ENCODE data around the gene KIF9. TPM values are rescaled to one million over a fixed set of nuclear protein-coding genes. Genes with fewer than 3 reads are reported as not detected.
"Not testable (repeated sequence)": the region's sequence is repeated elsewhere in the genome, so short reads cannot be mapped to it uniquely, and the experiment has no call there.

Gene KIF9
- total RNA-seq, 1 donor from 2014 or later: 6.2 TPM

DNA sequence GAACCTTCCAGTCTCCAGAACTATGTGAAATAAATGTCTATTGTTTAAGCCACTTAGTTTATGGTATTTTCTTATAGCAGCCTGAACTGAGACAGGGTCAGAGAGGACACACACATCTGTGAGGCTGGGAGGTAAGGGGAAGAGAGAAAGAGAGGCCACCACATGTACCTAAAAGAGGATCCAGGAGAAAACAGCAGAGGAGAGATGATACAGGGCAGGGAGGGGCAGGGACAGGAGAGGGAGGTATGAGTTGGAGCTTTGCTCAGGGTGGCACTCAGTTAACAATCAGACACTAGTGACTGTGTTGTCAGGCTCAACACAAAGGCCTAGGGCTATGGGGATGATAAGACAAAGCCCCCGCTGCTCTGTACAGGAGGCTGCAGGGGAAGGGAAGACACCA is 17.6 kb downstream of the KIF9 start:
- H3K9me3 Mint-ChIP-seq: no peaks in the 10 kb centered on the region
- H3K27ac Mint-ChIP-seq: no peak overlapping the region
- peaks cover 9% of the 10 kb centered on the region for H3K4me1 Mint-ChIP-seq
- no peaks in the 10 kb centered on the region for H3K36me3 Mint-ChIP-seq
- H3K4me3 Mint-ChIP-seq: no peak overlapping the region
- DNase-seq (ENCODE audit: low spot score in 2 of 2, unreplicated experiment in 2 of 2): no peak
- H3K27me3 Mint-ChIP-seq (ENCODE audit: low read depth): no peaks in the 10 kb centered on the region
- TF ChIP-seq, protein P1, sequence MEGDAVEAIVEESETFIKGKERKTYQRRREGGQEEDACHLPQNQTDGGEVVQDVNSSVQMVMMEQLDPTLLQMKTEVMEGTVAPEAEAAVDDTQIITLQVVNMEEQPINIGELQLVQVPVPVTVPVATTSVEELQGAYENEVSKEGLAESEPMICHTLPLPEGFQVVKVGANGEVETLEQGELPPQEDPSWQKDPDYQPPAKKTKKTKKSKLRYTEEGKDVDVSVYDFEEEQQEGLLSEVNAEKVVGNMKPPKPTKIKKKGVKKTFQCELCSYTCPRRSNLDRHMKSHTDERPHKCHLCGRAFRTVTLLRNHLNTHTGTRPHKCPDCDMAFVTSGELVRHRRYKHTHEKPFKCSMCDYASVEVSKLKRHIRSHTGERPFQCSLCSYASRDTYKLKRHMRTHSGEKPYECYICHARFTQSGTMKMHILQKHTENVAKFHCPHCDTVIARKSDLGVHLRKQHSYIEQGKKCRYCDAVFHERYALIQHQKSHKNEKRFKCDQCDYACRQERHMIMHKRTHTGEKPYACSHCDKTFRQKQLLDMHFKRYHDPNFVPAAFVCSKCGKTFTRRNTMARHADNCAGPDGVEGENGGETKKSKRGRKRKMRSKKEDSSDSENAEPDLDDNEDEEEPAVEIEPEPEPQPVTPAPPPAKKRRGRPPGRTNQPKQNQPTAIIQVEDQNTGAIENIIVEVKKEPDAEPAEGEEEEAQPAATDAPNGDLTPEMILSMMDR (IDR thresholded peaks at IDR 0.05; ENCODE audit: unreplicated experiment): no peak

- no peaks in the 10 kb centered on the region for H3K36me3 Mint-ChIP-seq
- no peak for DNase-seq (ENCODE audit: low spot score in 2 of 2, unreplicated experiment in 2 of 2)
- TF ChIP-seq, protein P1 (IDR thresholded peaks at IDR 0.05; ENCODE audit: unreplicated experiment): no peak
- peak overlapping the region; percentile 28 for H3K27ac Mint-ChIP-seq
- H3K4me3 Mint-ChIP-seq: no peak overlapping the region
- peaks cover 5% of the 10 kb centered on the region for H3K4me1 Mint-ChIP-seq
- H3K9me3 Mint-ChIP-seq: no peaks in the 10 kb centered on the region
- no peaks in the 10 kb centered on the region for H3K27me3 Mint-ChIP-seq (ENCODE audit: low read depth)
Observed at GRCh38 chr3:47261301-47261700, 21.3 kb downstream of the KIF9 start.

DNA sequence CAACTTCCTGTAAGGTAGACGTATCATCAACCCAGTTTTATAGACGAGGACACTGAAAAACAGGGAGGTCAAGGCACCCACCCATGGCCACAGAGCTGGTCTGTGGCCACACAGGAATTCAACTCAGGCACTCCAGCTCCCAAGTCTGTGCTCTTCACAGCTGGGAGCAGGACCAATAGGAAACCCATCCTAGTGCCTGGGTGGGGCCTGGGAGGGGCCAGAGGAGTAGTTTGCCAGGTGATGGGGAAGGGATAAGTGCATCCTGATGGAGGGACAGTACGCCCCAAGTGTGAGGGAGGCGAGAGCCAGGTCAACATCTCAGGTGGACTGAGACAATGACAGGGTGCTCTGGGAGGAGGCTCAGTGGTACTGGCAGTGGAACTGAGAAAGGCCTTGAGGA is 22.0 kb downstream of the KIF9 start:
- peak overlapping the region; percentile 8 for H3K27ac Mint-ChIP-seq
- H3K27me3 Mint-ChIP-seq (ENCODE audit: low read depth): no peaks in the 10 kb centered on the region
- no peak for DNase-seq (ENCODE audit: low spot score in 2 of 2, unreplicated experiment in 2 of 2)
- H3K9me3 Mint-ChIP-seq: no peaks in the 10 kb centered on the region
- peaks cover 5% of the 10 kb centered on the region for H3K4me1 Mint-ChIP-seq
- TF ChIP-seq, protein P1 (IDR thresholded peaks at IDR 0.05; ENCODE audit: unreplicated experiment): no peak
- no peak overlapping the region for H3K4me3 Mint-ChIP-seq
- H3K36me3 Mint-ChIP-seq: no peaks in the 10 kb centered on the region

- Mint-ChIP-seq H3K27ac (no peak overlapping the region), H3K4me3 (no peak overlapping the region), H3K36me3 (no peaks in the 10 kb centered on the region), H3K9me3 (no peaks in the 10 kb centered on the region), H3K27me3 (ENCODE audit: low read depth) (no peaks in the 10 kb centered on the region), H3K4me1 (peaks cover 5% of the 10 kb centered on the region)
- TF ChIP-seq, protein P1 (IDR thresholded peaks at IDR 0.05; ENCODE audit: unreplicated experiment): no peak
- no peak for DNase-seq (ENCODE audit: low spot score in 2 of 2, unreplicated experiment in 2 of 2)
Observed at GRCh38 chr3:47259114-47259513, 23.5 kb downstream of the KIF9 start.

DNA sequence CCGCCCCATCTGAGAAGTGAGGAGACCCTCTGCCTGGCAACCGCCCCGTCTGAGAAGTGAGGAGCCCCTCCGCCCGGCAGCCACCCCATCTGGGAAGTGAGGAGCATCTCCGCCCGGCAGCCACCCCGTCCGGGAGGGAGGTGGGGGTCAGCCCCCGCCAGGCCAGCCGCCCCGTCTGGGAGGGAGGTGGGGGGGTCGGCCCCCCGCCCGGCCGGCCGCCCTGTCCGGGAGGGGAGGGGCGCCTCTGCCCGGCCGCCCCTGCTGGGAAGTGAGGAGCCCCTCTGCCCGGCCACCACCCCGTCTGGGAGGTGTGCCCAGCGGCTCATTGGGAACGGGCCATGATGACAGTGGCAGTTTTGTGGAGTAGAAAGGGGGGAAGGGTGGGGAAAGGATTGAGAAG is 26.3 kb downstream of the KIF9 start:
- H3K9me3 Mint-ChIP-seq; H3K27me3 Mint-ChIP-seq (ENCODE audit: low read depth); DNase-seq (ENCODE audit: low spot score in 2 of 2, unreplicated experiment in 2 of 2); H3K36me3 Mint-ChIP-seq; H3K4me3 Mint-ChIP-seq; H3K4me1 Mint-ChIP-seq; H3K27ac Mint-ChIP-seq: not testable (repeated sequence)

- H3K9me3 Mint-ChIP-seq: no peaks in the 10 kb centered on the region
- DNase-seq (ENCODE audit: low spot score in 2 of 2, unreplicated experiment in 2 of 2): no peak
- no peak overlapping the region for H3K4me3 Mint-ChIP-seq
- no peak overlapping the region for H3K27ac Mint-ChIP-seq
- H3K27me3 Mint-ChIP-seq (ENCODE audit: low read depth): no peaks in the 10 kb centered on the region
- no peaks in the 10 kb centered on the region for H3K36me3 Mint-ChIP-seq
- peaks cover 2% of the 10 kb centered on the region for H3K4me1 Mint-ChIP-seq
- TF ChIP-seq, protein P1 (IDR thresholded peaks at IDR 0.05; ENCODE audit: unreplicated experiment): no peak
Observed at GRCh38 chr3:47251689-47252088, 30.9 kb downstream of the KIF9 start.

GRCh38 chr3:47251085-47251484 is 31.5 kb downstream of the KIF9 start:
- not testable (repeated sequence) for H3K27ac Mint-ChIP-seq; H3K27me3 Mint-ChIP-seq (ENCODE audit: low read depth); H3K4me1 Mint-ChIP-seq; H3K4me3 Mint-ChIP-seq; H3K9me3 Mint-ChIP-seq; DNase-seq (ENCODE audit: low spot score in 2 of 2, unreplicated experiment in 2 of 2); H3K36me3 Mint-ChIP-seq
